H7 (cell line): Measurements from ENCODE around the gene ENKD1. TPM values are rescaled to one million over a fixed set of nuclear protein-coding genes. Genes with fewer than 3 reads are reported as not detected.

Experiments
- DNase-seq: peaks from one replicate; pipeline ENCODE4 v3.0.0; 2012
- H3K27me3 ChIP-seq: 2 replicates; pipeline ENCODE4 v1.6.0; 2011; ENCODE audit warnings: mild to moderate bottlenecking, low read length; ENCODE audit not compliant: control insufficient read depth, insufficient read depth
- H3K36me3 ChIP-seq: replicated peaks from 2 replicates; pipeline ENCODE4 v1.5.1; 2011; ENCODE audit warnings: low read length; ENCODE audit not compliant: control insufficient read depth, insufficient read depth
- H3K4me3 ChIP-seq: 2 replicates; pipeline ENCODE4 v1.5.1; 2011; ENCODE audit warnings: low read depth, mild to moderate bottlenecking, control low read depth, low read length, moderate library complexity; ENCODE audit not compliant: insufficient read depth
- total RNA-seq: library from RNA; depleted of rRNA; stranded (reverse); fragments of >200 nt; shearing (Covaris generic); gene quantifications from 2 replicates; pipeline ENCODE4 v1.2.3, GENCODE V29; 2014

ENKD1 gene
- total RNA-seq, 1 experiment from 2014 or later, result 12.3 TPM

GRCh38 chr16:67663151-67663876 is 3.2 kb downstream of the ENKD1 start:
- no peak overlapping the region for H3K4me3 ChIP-seq
- peak; percentile 91 for DNase-seq
- H3K36me3 ChIP-seq, result no peaks in the 10 kb centered on the region; the same call in 1 of the 2 replicates
- peaks cover 27% of the 10 kb centered on the region; the same call in 1 of the 2 replicates for H3K27me3 ChIP-seq

DNA sequence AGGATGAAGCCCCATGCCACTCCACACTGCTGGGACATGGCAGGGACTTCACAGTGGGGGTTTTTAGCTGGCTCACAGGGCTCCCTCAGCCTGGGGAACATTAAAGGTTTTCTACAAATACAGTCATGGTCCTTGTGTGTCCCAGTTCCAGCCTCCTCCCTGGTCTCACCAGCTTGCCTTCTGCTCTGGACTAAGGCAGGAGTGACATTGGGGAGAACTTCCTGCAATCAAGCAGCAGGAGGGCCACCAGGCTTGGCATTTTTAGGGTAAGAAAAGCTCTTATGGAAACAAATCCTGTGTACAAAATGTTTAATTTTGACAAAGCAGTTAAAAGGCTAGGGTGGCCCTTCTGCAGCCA is 3.9 kb downstream of the ENKD1 start:
- peaks cover 1% of the 10 kb centered on the region for H3K36me3 ChIP-seq
- DNase-seq, result no peak
- H3K27me3 ChIP-seq, result peaks cover 27% of the 10 kb centered on the region; the same call in 1 of the 2 replicates
- H3K4me3 ChIP-seq, result no peak overlapping the region

GRCh38 chr16:67661886-67662652 is 4.5 kb downstream of the ENKD1 start:
- Histone ChIP-seq H3K36me3 (peaks cover 2% of the 10 kb centered on the region), H3K4me3 (no peak overlapping the region), H3K27me3 (peaks cover 23% of the 10 kb centered on the region; the same call in 1 of the 2 replicates)
- DNase-seq, result peak; percentile 56

GRCh38 chr16:67661101-67661761 is 5.3 kb downstream of the ENKD1 start:
- peaks cover 23% of the 10 kb centered on the region; the same call in 1 of the 2 replicates for H3K27me3 ChIP-seq
- H3K36me3 ChIP-seq, result peaks cover 4% of the 10 kb centered on the region
- DNase-seq, result peak; percentile 90
- peak overlapping the region; percentile 61 for H3K4me3 ChIP-seq

- Histone ChIP-seq H3K27me3 (peaks cover 20% of the 10 kb centered on the region; the same call in 1 of the 2 replicates), H3K4me3 (peak within 1 kb of the TSS; percentile 92), H3K36me3 (peaks cover 4% of the 10 kb centered on the region)
- DNase-seq, result peak; percentile 100
These were observed 6.0 kb downstream of the ENKD1 start, which contains the start of gene PARD6A for GRCh38 chr16:67660564-67661028. Gene PARD6A (plus strand): TSS chr16:67660960. CDS start chr16:67661039, 79 bp downstream.

GRCh38 chr16:67659675-67660563 is 6.6 kb downstream of the ENKD1 start, which contains the start of gene ACD:
Gene ACD (minus strand): TSS chr16:67660260. CDS start chr16:67660220, 40 bp downstream.
- Histone ChIP-seq H3K4me3 (peak within 1 kb of the TSS; percentile 92), H3K36me3 (peaks cover 4% of the 10 kb centered on the region), H3K27me3 (peaks cover 22% of the 10 kb centered on the region; the same call in 1 of the 2 replicates)
- peak; percentile 100 for DNase-seq

DNA sequence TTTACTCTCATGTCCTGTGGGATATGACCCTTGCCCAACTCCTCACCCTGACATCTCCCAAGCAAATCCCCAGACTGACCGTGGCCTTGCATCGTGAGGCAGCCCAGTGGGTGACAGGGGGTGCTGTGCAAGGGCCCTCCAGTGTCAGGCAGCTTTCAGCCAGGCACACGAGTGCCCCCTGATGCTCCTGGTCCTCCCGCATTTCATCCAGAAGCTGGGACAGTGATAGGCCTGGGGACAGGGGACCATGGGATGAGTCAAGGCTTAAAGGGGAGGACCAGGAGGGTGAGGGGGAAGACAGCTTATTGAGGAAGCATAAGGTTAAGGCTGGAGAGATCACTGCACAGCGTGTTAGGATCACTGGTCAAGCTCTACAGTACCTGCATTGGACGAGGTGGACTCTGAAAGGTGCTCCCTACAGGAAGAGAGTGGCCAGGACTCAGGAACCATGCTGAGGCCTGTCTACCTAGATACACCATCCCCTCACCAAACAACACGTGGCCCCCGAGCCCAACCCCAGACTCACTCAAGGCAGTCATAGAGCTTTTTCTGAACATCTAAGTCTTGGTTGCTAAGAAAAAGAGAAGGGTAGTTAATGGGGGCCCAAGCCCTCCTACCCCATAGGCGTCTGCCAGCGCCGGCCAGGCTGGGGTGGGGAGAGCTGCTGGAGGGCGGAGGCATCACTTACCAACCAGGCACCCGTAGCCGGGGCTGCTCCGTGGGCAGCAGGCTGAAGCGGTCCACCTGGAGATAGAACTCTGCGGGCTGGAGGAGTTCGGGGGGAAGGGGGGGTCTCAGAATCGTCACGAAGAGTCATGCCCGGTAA is 7.5 kb downstream of the ENKD1 start:
- no peak for DNase-seq
- peaks cover 30% of the 10 kb centered on the region; the same call in 1 of the 2 replicates for H3K27me3 ChIP-seq
- H3K36me3 ChIP-seq, result peaks cover 5% of the 10 kb centered on the region
- H3K4me3 ChIP-seq, result peak overlapping the region; percentile 92

DNA sequence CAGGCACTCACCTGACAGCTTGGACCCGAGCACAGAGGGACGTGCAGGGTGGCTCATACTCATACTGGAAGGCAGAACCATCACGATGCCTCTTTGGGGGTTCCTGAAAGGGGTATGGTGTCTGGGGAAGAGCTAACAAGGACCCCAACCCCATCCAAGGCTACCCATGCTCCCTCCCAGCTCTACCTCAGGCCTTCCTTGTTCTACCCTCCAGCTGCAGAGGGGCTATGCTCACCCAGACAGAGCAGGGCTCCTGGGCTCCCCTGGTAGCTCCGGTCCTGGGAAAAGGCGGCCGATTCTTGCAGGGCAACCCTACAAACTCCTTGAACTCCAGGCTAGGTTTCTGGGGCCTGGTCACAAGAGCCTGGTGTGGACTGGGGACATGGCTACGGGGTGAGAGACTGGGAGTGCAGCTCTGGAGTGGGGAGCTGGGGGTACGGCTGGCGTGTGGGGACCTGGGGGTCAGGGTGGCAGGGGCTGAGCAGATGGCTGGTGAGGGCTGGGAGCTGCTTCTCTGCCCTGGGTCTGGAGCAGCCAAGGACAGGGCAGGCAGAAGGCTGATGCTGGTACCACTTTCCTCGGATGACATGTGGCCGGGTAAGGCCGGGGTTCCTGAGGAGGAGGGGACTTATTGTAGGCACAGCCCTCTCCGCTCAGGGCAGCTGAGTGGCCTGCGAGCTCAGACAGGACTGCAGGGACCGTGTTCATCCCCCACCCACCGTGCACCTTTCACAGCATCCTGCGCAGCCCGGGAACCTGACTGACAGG is 8.6 kb downstream of the ENKD1 start:
- Histone ChIP-seq H3K4me3 (no peak overlapping the region), H3K36me3 (peaks cover 5% of the 10 kb centered on the region), H3K27me3 (peaks cover 40% of the 10 kb centered on the region)
- DNase-seq, result no peak

DNA sequence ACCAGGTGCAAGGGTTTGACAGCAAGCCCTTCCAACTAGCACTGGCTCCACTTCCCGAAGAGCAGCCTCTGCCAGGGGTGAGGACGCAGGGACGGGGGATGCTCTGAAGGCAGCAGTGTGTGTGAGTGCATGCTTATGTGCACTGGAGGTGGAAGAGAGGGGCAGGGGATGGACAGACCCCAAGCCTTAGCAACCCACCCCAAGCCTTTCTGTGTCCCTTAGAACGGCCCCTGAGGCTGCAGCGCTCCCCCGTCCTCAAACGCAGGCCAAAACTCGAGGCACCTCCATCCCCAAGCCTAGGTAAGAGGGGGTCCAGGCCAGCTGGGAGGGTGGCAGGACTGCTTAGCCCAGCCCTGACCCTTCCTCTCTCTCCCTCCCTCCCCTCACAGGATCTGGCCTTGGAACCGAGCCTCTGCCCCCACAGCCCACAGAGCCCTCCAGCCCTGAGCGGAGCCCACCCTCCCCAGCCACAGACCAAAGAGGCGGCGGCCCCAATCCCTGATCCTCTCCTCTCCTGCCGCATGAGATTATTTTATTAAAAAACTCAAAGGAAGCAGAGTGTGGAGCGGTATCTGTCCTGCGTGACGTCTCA is 9.4 kb downstream of the ENKD1 start:
- Histone ChIP-seq H3K4me3 (no peak overlapping the region), H3K36me3 (peaks cover 5% of the 10 kb centered on the region), H3K27me3 (peaks cover 45% of the 10 kb centered on the region)
- DNase-seq, result no peak

DNA sequence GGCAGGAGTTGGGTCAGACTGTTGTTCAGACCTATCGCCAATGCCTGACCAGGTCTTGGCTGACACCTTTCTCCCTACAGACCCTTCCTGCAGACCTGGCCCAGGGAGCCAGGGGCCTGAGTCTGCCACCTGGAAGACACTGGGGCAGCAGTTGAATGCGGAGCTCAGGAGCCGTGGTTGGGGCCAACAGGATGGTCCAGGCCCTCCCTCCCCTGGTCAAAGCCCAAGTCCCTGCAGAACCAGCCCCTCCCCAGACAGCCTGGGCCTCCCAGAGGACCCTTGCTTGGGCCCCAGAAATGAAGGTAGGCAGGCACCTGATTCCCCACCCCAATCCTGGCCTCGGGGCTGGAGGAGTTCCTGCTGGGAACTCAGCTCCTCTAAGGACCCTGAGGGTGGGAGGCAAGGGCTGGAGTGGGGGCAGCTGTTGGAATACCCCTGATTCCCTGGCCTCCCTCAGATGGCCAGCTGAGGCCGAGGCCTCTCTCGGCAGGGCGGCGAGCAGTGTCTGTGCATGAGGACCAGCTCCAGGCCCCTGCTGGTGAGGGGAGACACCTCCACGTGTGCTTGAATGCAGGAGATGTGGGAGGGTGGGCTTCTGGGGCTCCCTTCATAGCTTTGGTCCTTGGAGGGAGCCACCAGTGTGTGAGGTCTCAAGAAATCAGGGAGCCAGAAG is 10.1 kb downstream of the ENKD1 start:
- Histone ChIP-seq H3K4me3 (no peak overlapping the region), H3K27me3 (peaks cover 45% of the 10 kb centered on the region), H3K36me3 (peaks cover 7% of the 10 kb centered on the region)
- no peak for DNase-seq

DNA sequence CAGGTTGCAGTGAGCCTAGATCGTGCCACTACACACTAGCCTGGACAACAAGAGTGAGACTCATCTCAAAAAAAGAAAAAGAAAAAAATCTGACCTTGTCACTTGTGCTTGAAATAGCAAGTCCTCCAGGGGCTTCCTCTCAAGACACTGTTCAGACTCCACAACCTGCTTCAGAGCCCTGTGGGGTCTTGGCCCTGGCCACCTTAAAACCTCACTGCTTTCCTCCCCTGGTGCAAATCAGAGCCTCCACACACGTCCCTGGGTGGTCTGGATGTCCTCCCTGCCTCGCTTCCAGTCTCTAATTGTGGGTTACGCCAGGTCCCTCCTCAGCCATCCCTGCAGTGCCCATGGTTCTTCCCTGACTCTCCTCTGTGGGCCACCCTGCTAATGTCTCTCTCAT is 11.2 kb downstream of the ENKD1 start:
- peaks cover 53% of the 10 kb centered on the region for H3K27me3 ChIP-seq
- H3K4me3 ChIP-seq, result no peak overlapping the region
- peaks cover 9% of the 10 kb centered on the region for H3K36me3 ChIP-seq
- DNase-seq, result no peak
